ENCODE results near the gene HLX.

DNA sequence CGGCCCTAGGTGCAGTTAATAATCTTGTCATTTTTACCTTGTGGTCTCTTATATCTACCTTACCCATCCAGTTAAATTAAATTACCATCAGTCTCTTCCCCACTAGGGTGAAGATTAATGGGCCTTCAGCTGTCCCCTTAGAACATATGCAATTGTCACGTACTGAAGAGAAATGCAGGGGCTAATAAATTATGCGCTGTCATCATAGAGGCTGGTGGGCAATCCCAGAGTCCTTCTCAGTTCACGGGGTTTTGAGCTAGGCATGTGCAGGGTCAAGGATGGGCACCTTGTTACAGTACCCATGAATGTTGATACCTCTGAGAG lies 35.8 kb downstream of the HLX start:
- TF ChIP-seq, protein P1, sequence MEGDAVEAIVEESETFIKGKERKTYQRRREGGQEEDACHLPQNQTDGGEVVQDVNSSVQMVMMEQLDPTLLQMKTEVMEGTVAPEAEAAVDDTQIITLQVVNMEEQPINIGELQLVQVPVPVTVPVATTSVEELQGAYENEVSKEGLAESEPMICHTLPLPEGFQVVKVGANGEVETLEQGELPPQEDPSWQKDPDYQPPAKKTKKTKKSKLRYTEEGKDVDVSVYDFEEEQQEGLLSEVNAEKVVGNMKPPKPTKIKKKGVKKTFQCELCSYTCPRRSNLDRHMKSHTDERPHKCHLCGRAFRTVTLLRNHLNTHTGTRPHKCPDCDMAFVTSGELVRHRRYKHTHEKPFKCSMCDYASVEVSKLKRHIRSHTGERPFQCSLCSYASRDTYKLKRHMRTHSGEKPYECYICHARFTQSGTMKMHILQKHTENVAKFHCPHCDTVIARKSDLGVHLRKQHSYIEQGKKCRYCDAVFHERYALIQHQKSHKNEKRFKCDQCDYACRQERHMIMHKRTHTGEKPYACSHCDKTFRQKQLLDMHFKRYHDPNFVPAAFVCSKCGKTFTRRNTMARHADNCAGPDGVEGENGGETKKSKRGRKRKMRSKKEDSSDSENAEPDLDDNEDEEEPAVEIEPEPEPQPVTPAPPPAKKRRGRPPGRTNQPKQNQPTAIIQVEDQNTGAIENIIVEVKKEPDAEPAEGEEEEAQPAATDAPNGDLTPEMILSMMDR (IDR thresholded peaks at IDR 0.05) = no peak
- TF ChIP-seq POLR2AphosphoS5 (IDR thresholded peaks at IDR 0.05; ENCODE audit: low read depth, low read length) (no peak), SIN3A (IDR thresholded peaks at IDR 0.05; ENCODE audit: borderline replicate concordance, insufficient read depth, low read depth, low read length) (no peak), TCF7L2 (IDR thresholded peaks at IDR 0.05; ENCODE audit: low read depth, low read length) (no peak)
- TF ChIP-seq, protein P2, sequence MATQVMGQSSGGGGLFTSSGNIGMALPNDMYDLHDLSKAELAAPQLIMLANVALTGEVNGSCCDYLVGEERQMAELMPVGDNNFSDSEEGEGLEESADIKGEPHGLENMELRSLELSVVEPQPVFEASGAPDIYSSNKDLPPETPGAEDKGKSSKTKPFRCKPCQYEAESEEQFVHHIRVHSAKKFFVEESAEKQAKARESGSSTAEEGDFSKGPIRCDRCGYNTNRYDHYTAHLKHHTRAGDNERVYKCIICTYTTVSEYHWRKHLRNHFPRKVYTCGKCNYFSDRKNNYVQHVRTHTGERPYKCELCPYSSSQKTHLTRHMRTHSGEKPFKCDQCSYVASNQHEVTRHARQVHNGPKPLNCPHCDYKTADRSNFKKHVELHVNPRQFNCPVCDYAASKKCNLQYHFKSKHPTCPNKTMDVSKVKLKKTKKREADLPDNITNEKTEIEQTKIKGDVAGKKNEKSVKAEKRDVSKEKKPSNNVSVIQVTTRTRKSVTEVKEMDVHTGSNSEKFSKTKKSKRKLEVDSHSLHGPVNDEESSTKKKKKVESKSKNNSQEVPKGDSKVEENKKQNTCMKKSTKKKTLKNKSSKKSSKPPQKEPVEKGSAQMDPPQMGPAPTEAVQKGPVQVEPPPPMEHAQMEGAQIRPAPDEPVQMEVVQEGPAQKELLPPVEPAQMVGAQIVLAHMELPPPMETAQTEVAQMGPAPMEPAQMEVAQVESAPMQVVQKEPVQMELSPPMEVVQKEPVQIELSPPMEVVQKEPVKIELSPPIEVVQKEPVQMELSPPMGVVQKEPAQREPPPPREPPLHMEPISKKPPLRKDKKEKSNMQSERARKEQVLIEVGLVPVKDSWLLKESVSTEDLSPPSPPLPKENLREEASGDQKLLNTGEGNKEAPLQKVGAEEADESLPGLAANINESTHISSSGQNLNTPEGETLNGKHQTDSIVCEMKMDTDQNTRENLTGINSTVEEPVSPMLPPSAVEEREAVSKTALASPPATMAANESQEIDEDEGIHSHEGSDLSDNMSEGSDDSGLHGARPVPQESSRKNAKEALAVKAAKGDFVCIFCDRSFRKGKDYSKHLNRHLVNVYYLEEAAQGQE (IDR thresholded peaks at IDR 0.05; ENCODE audit: insufficient read depth in 1 of 2, low read depth in 2 of 2, low read length in 1 of 2) = no peak
